ENCODE results near the gene NFASC. TPM values are rescaled to one million over a fixed set of nuclear protein-coding genes. Genes with fewer than 3 reads are reported as not detected.

The NFASC gene
- total and polyA plus RNA-seq, 9 of the 15 experiments (the other 6 are each of a cell fraction or from before 2014, with no cell fraction given): 0.03 to 0.16 (median 0.06) TPM; not detected in 6

DNA sequence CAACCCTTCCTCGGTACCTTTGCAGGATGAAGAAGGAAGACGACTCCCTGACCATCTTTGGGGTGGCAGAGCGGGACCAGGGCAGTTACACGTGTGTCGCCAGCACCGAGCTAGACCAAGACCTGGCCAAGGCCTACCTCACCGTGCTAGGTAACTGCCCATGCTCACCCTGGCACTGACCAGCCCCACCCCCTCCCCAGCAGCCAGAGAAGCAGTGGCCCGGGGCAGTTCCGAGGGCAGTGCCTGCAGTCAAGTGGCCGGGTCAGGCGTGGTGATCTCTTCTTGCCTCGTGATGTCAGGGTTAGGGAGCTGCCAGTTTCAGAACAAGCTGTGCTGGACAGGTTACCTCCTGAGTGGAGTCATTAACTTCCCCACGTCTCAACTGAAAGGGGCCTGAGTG lies 106.0 kb downstream of the NFASC start:
- H3K27ac ChIP-seq (ENCODE audit: extremely low read depth, low read depth, low read length): no peak overlapping the region
- peaks cover 43 to 82% of the 10 kb centered on the region in 2 experiments for H3K27me3 ChIP-seq (ENCODE audit: control insufficient read depth in 2 of 2, insufficient read depth in 2 of 2, low read length in 2 of 2)
- H3K4me2 ChIP-seq (ENCODE audit: insufficient read depth, low read length): no peak overlapping the region
- H3K9me3 ChIP-seq (replicated peaks; ENCODE audit: control insufficient read depth, insufficient read depth, low read depth, low read length): no peaks in the 10 kb centered on the region
- FAIRE-seq (no peak), ATAC-seq (no peak), DNase-seq (ENCODE audit: extremely low read depth in 1 of 4, low spot score in 3 of 4) (no peak)
- no peak for TF ChIP-seq TAF7 (tag; IDR thresholded peaks at IDR 0.05)
- TF ChIP-seq SMAD3 (CRISPR knock-in tag; conservative IDR thresholded peaks at IDR 0.05): no peak
- TF ChIP-seq, protein P1, sequence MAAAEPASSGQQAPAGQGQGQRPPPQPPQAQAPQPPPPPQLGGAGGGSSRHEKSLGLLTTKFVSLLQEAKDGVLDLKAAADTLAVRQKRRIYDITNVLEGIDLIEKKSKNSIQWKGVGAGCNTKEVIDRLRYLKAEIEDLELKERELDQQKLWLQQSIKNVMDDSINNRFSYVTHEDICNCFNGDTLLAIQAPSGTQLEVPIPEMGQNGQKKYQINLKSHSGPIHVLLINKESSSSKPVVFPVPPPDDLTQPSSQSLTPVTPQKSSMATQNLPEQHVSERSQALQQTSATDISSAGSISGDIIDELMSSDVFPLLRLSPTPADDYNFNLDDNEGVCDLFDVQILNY (CRISPR knock-in tag; IDR thresholded peaks at IDR 0.05): no peak
- TF ChIP-seq ZNF785 (CRISPR knock-in tag; IDR thresholded peaks at IDR 0.05): no peak
- no peak overlapping the region for H3K9ac ChIP-seq (ENCODE audit: insufficient read depth in 1 of 2, low read depth in 2 of 2, low read length in 2 of 2)
- H3K79me2 ChIP-seq (ENCODE audit: control insufficient read depth, insufficient read depth, low read length): no peaks in the 10 kb centered on the region
- BruUV-seq (replicated peaks): no TSS peak
- in situ Hi-C loops (cut with MboI) (loop anchor here (5.0 kb wide), 2 partner anchors 86 to 281 kb away; no protein-coding TSS in a partner anchor), intact Hi-C loops (cut with micrococcal nuclease) (loop anchor here (5.0 kb wide), 1 partner anchor 351 kb away; no protein-coding TSS in a partner anchor)
- CTCF ChIA-PET (ENCODE audit: low intra/inter-chr PET ratio): interaction anchor here (0.9 to 2.8 kb wide), 2 partner anchors 85 to 279 kb away, joined by 5 to 21 read pairs; no protein-coding TSS in a partner anchor
- peaks cover 4 to 10% of the 10 kb centered on the region in 2 experiments; a peak in 3 of 5 replicates for H3K4me1 ChIP-seq (replicated peaks in 1 of 2; ENCODE audit: control insufficient read depth in 2 of 2, insufficient read depth in 2 of 2, low read length in 2 of 2)
- no peak overlapping the region for H2AFZ ChIP-seq (ENCODE audit: low read depth, low read length)
- no peaks in the 10 kb centered on the region for H3K9me1 ChIP-seq (ENCODE audit: control insufficient read depth, insufficient read depth, low read length)
- H3K36me3 ChIP-seq (ENCODE audit: control insufficient read depth, insufficient read depth, low read length): no peaks in the 10 kb centered on the region
- WGBS (ENCODE audit: insufficient coverage, low coverage, missing lambda C conversion rate): 3% methylated on average over 13 of the region's 13 CpGs
- H4K20me1 ChIP-seq (replicated peaks; ENCODE audit: control insufficient read depth, insufficient read depth, low read length): peaks cover 5% of the 10 kb centered on the region; the same call in 1 of the 2 replicates
- POLR2A ChIA-PET: interaction anchor here (0.7 to 2.2 kb wide), 3 partner anchors 10 to 349 kb away, joined by 3 to 6 read pairs (median 3); no protein-coding TSS in a partner anchor
- H3K4me3 ChIP-seq: no peak overlapping the region

Measured in K562 (cell line).